A549 (cell line): ENCODE data around the gene SLC26A5. TPM values are rescaled to one million over a fixed set of nuclear protein-coding genes. Genes with fewer than 3 reads are reported as not detected.
"Not testable (repeated sequence)": the region's sequence is repeated elsewhere in the genome, so short reads cannot be mapped to it uniquely, and the experiment has no call there.

ENCODE experiments used
- ATAC-seq, 2 experiments: fragments of 200-7000 bp in 1 of 2; fragments of >200 bp in 1 of 2; cut with Nextera tagmentation in 1 of 2; cut with Tn5 transposase in 1 of 2; 3 replicates each; pipeline versions ENCODE4 v1.8.0 to v1.9.1; 2018 to 2020; ENCODE audit warnings: mild to moderate bottlenecking in 1 of 2, moderate library complexity in 1 of 2
- CTCF ChIA-PET: fragments of 300-600 bp; sonication (Branson Sonifier 250); formaldehyde crosslinking; extraction: SDS; loops from one replicate; lab custom pipeline; 2021; ENCODE audit warnings: antibody characterized with exemption, inconsistent platforms; lab: Yijun Ruan, JAX
- POLR2A ChIA-PET: fragments of 350-600 bp; formaldehyde crosslinking; extraction: SDS; loops from one replicate; lab custom pipeline; 2021; ENCODE audit warnings: antibody characterized with exemption, inconsistent platforms; lab: Yijun Ruan, JAX
- DNase-seq, 2 experiments: peaks; one replicate each; pipeline versions ENCODE4 v3.0.0 to v3.0.0-alpha.2; 2011 to 2016; ENCODE audit warnings: low read depth in 1 of 2, low spot score in 1 of 2
- FAIRE-seq: peaks from 2 replicates; lab custom pipeline; 2011; peaks lifted over from hg19 to GRCh38; lab: Jason Lieb, UNC
- H3K27ac ChIP-seq, 2 experiments: fragments of >200 bp; sonication (Bioruptor Twin); formaldehyde crosslinking; 3 replicates each; pipeline ENCODE4 v1.5.1; 2016 to 2017
- H3K4me1 ChIP-seq: fragments of >200 bp; sonication (Bioruptor Twin); formaldehyde crosslinking; 3 replicates; pipeline ENCODE4 v1.6.1; 2016
- H3K4me2 ChIP-seq: fragments of >200 bp; sonication (Bioruptor Twin); formaldehyde crosslinking; 3 replicates; pipeline ENCODE4 v1.6.1; 2016
- H3K4me3 ChIP-seq: fragments of >200 bp; sonication (Bioruptor Twin); formaldehyde crosslinking; 3 replicates; pipeline ENCODE4 v1.5.1; 2016
- H3K9me3 ChIP-seq: fragments of >200 bp; sonication (Bioruptor Twin); formaldehyde crosslinking; 3 replicates; pipeline ENCODE4 v1.6.1; 2016
- ATOH8 ChIP-seq: fragments of 250-450 bp; sonication (Bioruptor Pico); IDR thresholded peaks from 2 replicates; pipeline ENCODE4 v1.5.0; 2020; ENCODE audit warnings: low read depth, mild to moderate bottlenecking, moderate library complexity
- CBX8 ChIP-seq: fragments of 200-600 bp; sonication (generic); IDR thresholded peaks from 2 replicates; pipeline ENCODE4 v1.6.1; 2016
- ESRRA ChIP-seq: fragments of 150-350 bp; IDR thresholded peaks from 2 replicates; pipeline ENCODE4 v1.6.1; 2014; ENCODE audit warnings: mild to moderate bottlenecking, low read length, borderline replicate concordance
- FOSL2 ChIP-seq, 2 experiments: fragments of 450-650 bp in 1 of 2; fragments of >200 bp in 1 of 2; sonication (Bioruptor Twin) in 1 of 2; formaldehyde crosslinking; IDR thresholded peaks; 2 replicates each; pipeline versions ENCODE4 v1.5.0 to v1.6.1; 2016 to 2020; ENCODE audit warnings: mild to moderate bottlenecking in 1 of 2, moderate library complexity in 1 of 2
- FOXS1 ChIP-seq: fragments of 250-450 bp; sonication (Bioruptor Pico); IDR thresholded peaks from 2 replicates; pipeline ENCODE4 v1.5.0; 2020; ENCODE audit warnings: mild to moderate bottlenecking, moderate library complexity
- GATA3 ChIP-seq: IDR thresholded peaks from 2 replicates; pipeline ENCODE4 v1.6.1; 2012; ENCODE audit warnings: borderline replicate concordance
- HMGXB4 ChIP-seq: fragments of 250-450 bp; sonication (Bioruptor Pico); IDR thresholded peaks from 2 replicates; pipeline ENCODE4 v1.5.0; 2021; ENCODE audit warnings: mild to moderate bottlenecking, moderate library complexity, borderline replicate concordance
- HOXA7 ChIP-seq: fragments of 250-450 bp; sonication (Bioruptor Pico); IDR thresholded peaks from 2 replicates; pipeline ENCODE4 v1.5.0; 2020; ENCODE audit warnings: mild to moderate bottlenecking, moderate library complexity
- JUN ChIP-seq, 2 experiments: fragments of >200 bp; sonication (Bioruptor Twin); formaldehyde crosslinking; IDR thresholded peaks; 2 replicates in 1 of 2; 3 replicates in 1 of 2; pipeline ENCODE4 v1.6.1; 2016 to 2017
- KDM1A ChIP-seq: fragments of 200-600 bp; sonication (generic); IDR thresholded peaks from 2 replicates; pipeline ENCODE4 v1.6.1; 2016; ENCODE audit warnings: low read depth, mild to moderate bottlenecking
- PBX3 ChIP-seq: IDR thresholded peaks from 2 replicates; pipeline ENCODE4 v1.6.1; 2012
- RARB ChIP-seq: fragments of 250-450 bp; sonication (Bioruptor Pico); IDR thresholded peaks from 2 replicates; pipeline ENCODE4 v1.8.0; 2021; ENCODE audit warnings: mild to moderate bottlenecking, moderate library complexity
- REST ChIP-seq: fragments of 200-600 bp; sonication (generic); IDR thresholded peaks from 2 replicates; pipeline ENCODE4 v1.6.1; 2016; ENCODE audit warnings: antibody characterized with exemption, mild to moderate bottlenecking, moderate library complexity
- RFX5 ChIP-seq: fragments of 450-650 bp; IDR thresholded peaks from 2 replicates; pipeline ENCODE4 v1.7.1; 2014; ENCODE audit warnings: antibody characterized with exemption, mild to moderate bottlenecking, moderate library complexity
- SMC3 ChIP-seq: fragments of >200 bp; sonication (Bioruptor Twin); formaldehyde crosslinking; IDR thresholded peaks from 3 replicates; pipeline ENCODE4 v1.6.1; 2018; ENCODE audit warnings: inconsistent platforms
- SREBF2 ChIP-seq: fragments of 450-650 bp; IDR thresholded peaks from 2 replicates; pipeline ENCODE4 v1.6.1; 2014; ENCODE audit warnings: mild to moderate bottlenecking, moderate library complexity
- TP53 ChIP-seq: fragments of 250-450 bp; sonication (Bioruptor Pico); IDR thresholded peaks from 2 replicates; pipeline ENCODE4 v1.5.0; 2021; ENCODE audit warnings: mild to moderate bottlenecking, moderate library complexity
- ZSCAN20 ChIP-seq: fragments of 250-450 bp; sonication (Bioruptor Pico); IDR thresholded peaks from 2 replicates; pipeline ENCODE4 v1.8.0; 2022; ENCODE audit warnings: mild to moderate bottlenecking, moderate library complexity
- WGBS: methylation state at CpG from one replicate; pipeline ENCODE4 v1.1.6; 2017; ENCODE audit errors: missing lambda C conversion rate; 5-methylcytosine and 5-hydroxymethylcytosine counted together
- polyA plus RNA-seq, 4 experiments: library from polyadenylated mRNA; depleted of rRNA in 3 of 4; stranded (reverse); fragments of >200 nt; fragmentation: RNase III in 1 of 4; extraction: RNeasy Plus Mini Kit Qiagen cat#74134 plus additional on column Dnase treatment in 1 of 4; gene quantifications; 2 replicates in 3 of 4; 3 replicates in 1 of 4; pipeline ENCODE4 v1.2.3, GENCODE V29; 2011 to 2017

SLC26A5 gene
- polyA plus RNA-seq, 2 of the 4 experiments (the other 2 are of a cell fraction): not detected

GRCh38 chr7:103399687-103400086 is 46.3 kb downstream of the SLC26A5 start:
- H3K4me3 ChIP-seq, H3K4me2 ChIP-seq, DNase-seq, H3K27ac ChIP-seq, CTCF ChIA-PET, H3K9me3 ChIP-seq, POLR2A ChIA-PET, H3K4me1 ChIP-seq, FAIRE-seq, ATAC-seq: not testable (repeated sequence)

GRCh38 chr7:103398483-103399127 is 47.4 kb downstream of the SLC26A5 start:
- no peak for FAIRE-seq

More at GRCh38 chr7:103398483-103399127, 47.4 kb downstream of the SLC26A5 start:
- CTCF ChIA-PET: interaction anchor here (1.7 kb wide), 1 partner anchor 8 kb away, joined by 3 read pairs; no protein-coding TSS in a partner anchor
- ATAC-seq: no peak
- Histone ChIP-seq H3K27ac (no peak overlapping the region), H3K9me3 (no peaks in the 10 kb centered on the region), H3K4me2 (no peak overlapping the region), H3K4me3 (no peak overlapping the region), H3K4me1 (no peaks in the 10 kb centered on the region)
- POLR2A ChIA-PET: no interaction called here
- TF ChIP-seq JUN (IDR thresholded peaks at IDR 0.05): no peak
- no peak for TF ChIP-seq ESRRA
- TF ChIP-seq RARB (CRISPR knock-in tag): no peak
- no peak for TF ChIP-seq REST
- TF ChIP-seq RFX5: no peak
- TF ChIP-seq GATA3: no peak
- no peak for TF ChIP-seq FOXS1 (CRISPR knock-in tag)
- TF ChIP-seq FOSL2 (IDR thresholded peaks at IDR 0.05): no peak
- no peak for TF ChIP-seq FOSL2 (CRISPR knock-in tag; IDR thresholded peaks at IDR 0.05)
- TF ChIP-seq HOXA7: no peak
- no peak for TF ChIP-seq KDM1A
- no peak for TF ChIP-seq ZSCAN20 (CRISPR knock-in tag)
- no peak for TF ChIP-seq PBX3
- no peak for TF ChIP-seq CBX8
- TF ChIP-seq SMC3: no peak
- no peak for TF ChIP-seq HMGXB4 (CRISPR knock-in tag)
- TF ChIP-seq ATOH8 (CRISPR knock-in tag): no peak
- TF ChIP-seq TP53 (CRISPR knock-in tag): no peak
- no peak for TF ChIP-seq SREBF2
- WGBS: 32% methylated on average over 2 of the region's 2 CpGs
- no peak for DNase-seq
